Stimulated activated CD4-positive, alpha-beta T cell treated with anti-CD3 and anti-CD28 coated beads, Interleukin-15, amount 100 ng/mL, for 24 hours (primary cell): ENCODE data around the gene CENPX.

Source experiments
- DNase-seq: peaks from one replicate; pipeline ENCODE4 v3.0.0-alpha.2; 2020

CENPX gene

GRCh38 chr17:82022310-82022980, at the start of gene CENPX:
Gene CENPX, minus strand, starts transcription at chr17:82022878. Its CDS starts 17 bp downstream, at chr17:82022861.
- no peak for DNase-seq

- no peak for DNase-seq
Observed at GRCh38 chr17:82070611-82071010, 47.9 kb upstream of the CENPX start.

GRCh38 chr17:82065638-82066303, 43.1 kb upstream of the CENPX start, which contains the start of gene DUS1L:
Gene DUS1L, minus strand, starts transcription at chr17:82065804. Its CDS starts 745 bp downstream, at chr17:82065059.
- peak; percentile 77 for DNase-seq

- DNase-seq, result peak; percentile 43
Observed at GRCh38 chr17:82065193-82065637, 42.5 kb upstream of the CENPX start.

GRCh38 chr17:82064433-82065192, 41.9 kb upstream of the CENPX start:
- DNase-seq, result peak; percentile 8

- DNase-seq, result no peak
Observed at GRCh38 chr17:82063424-82064415, 41.0 kb upstream of the CENPX start.

- DNase-seq, result no peak
Observed at GRCh38 chr17:82062984-82063368, 40.3 kb upstream of the CENPX start.

GRCh38 chr17:82062076-82062983, 39.7 kb upstream of the CENPX start:
- peak; percentile 3 for DNase-seq

- no peak for DNase-seq
Observed at GRCh38 chr17:82061047-82061925, 38.6 kb upstream of the CENPX start.

- DNase-seq, result peak; percentile 2
Observed at GRCh38 chr17:82060614-82061013, 37.9 kb upstream of the CENPX start.

- DNase-seq, result no peak
Observed at GRCh38 chr17:82060001-82060380, 37.3 kb upstream of the CENPX start.

GRCh38 chr17:82059272-82060000, 36.8 kb upstream of the CENPX start:
- DNase-seq, result peak; percentile 4

GRCh38 chr17:82058855-82059249, 36.2 kb upstream of the CENPX start:
- peak; percentile 2 for DNase-seq

GRCh38 chr17:82058230-82058854, 35.7 kb upstream of the CENPX start:
- DNase-seq, result peak; percentile 4

GRCh38 chr17:82056729-82057621, 34.3 kb upstream of the CENPX start:
- peak; percentile 7 for DNase-seq

- DNase-seq, result peak; percentile 4
Observed at GRCh38 chr17:82055965-82056728, 33.5 kb upstream of the CENPX start.
